GM12892 (cell line): ENCODE data around the gene RAB11FIP5.

ENCODE experiments used
- POLR2A ChIP-seq: IDR thresholded peaks from 2 replicates; pipeline ENCODE4 v1.6.1; 2011; ENCODE audit warnings: low read depth, low read length, control low read depth
- POLR2AphosphoS5 ChIP-seq: IDR thresholded peaks from 2 replicates; pipeline ENCODE4 v1.6.1; 2011; ENCODE audit warnings: low read depth, low read length, control low read depth
- TAF1 ChIP-seq: IDR thresholded peaks from 2 replicates; pipeline ENCODE4 v1.6.1; 2011; ENCODE audit warnings: low read depth, mild to moderate bottlenecking, control low read depth, low read length, borderline replicate concordance

- TF ChIP-seq TAF1 (no peak), POLR2AphosphoS5 (no peak), POLR2A (no peak)
Observed at GRCh38 chr2:73112913-73113854, at the start of gene RAB11FIP5.
